HG02610 (cell line): ENCODE results near the gene CWC27.

Experiments used
- ATAC-seq: cut with Tn5 transposase; IDR thresholded peaks from one replicate; pipeline ENCODE4 v1.9.1; 2021; ENCODE audit warnings: mild to moderate bottlenecking, moderate library complexity; ENCODE audit not compliant: unreplicated experiment

The CWC27 gene

DNA sequence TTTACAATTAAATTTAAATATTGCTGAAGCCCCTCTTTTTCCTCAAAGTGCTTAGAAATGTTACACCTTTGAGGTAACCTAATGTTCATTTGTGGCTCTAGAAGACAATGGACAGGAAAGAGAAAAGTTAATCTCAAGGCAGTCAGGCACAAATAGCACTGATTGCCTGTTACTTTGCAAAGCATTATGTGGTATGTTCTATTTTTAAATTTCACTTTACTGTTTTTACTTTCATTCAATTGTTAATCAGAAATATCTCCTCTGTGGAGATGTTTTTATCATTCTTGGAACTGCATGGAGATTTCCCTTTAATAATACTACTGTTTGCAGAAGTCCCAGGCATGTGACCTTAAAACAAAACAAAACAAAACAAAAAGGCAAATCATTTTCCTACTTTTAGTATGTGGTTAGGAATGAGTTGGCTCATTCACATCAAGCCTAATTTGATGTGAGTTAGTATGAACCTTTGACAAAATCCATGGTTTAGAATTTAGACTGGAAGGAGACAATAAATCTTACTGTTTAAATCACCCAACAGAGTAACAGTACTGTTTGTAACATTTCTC lies 67.5 kb downstream of the CWC27 start:
- no peak for ATAC-seq

DNA sequence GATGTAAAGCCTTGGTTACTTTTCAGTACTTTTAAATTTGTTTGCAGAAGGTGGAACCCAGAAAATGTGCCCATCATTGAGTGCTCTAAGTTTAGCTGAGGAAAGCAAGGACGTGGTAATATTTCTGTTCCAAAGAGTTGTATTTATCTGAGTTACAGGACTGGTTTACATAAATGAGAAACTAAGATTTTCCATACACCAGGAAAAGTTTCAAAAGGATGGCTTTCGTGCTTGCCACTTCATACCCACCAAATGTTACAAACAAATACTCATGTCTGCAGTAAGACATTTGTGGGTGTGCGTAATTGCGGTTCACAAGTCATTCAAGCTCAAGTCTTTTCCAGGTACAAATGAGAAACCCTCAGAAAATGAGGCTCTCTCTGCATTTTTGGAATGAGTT lies 68.1 kb downstream of the CWC27 start:
- ATAC-seq = no peak

DNA sequence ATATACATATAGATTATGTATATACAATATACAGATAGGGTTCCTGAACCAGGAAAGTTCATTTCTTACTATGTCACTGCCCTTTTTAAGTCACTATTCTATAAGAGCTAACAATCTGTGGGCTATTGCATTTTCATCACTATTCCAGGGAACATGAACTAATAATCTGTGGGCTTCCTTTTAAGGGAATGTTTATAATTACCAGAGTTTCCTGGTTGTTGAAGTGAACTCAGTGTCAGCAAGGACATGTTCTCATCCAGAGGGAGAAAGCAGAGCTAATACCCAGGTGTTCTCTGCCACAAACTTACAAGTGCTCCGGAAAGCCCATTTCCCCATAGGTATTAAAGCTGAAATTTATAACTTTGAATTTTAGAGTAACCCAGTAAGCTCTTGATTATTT lies 69.6 kb downstream of the CWC27 start:
- no peak for ATAC-seq

DNA sequence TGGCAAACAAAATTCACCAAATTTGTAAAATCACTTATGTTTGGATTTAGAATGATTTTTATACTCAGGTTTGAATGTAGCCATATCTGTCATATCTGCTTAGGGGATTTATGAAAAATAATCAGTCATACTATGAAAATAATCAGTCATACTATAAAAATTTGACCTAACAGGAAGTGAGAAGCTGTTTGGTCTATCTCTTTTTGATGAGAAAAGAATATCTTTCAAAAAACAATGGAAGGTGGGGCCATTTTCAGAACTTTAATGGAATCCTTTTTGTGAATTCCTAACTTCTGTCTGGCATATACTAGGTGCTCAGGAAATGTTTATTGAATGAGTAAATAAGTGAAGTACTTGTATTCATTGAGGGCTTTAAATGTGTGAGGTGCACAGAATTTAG lies 70.1 kb downstream of the CWC27 start:
- no peak for ATAC-seq

DNA sequence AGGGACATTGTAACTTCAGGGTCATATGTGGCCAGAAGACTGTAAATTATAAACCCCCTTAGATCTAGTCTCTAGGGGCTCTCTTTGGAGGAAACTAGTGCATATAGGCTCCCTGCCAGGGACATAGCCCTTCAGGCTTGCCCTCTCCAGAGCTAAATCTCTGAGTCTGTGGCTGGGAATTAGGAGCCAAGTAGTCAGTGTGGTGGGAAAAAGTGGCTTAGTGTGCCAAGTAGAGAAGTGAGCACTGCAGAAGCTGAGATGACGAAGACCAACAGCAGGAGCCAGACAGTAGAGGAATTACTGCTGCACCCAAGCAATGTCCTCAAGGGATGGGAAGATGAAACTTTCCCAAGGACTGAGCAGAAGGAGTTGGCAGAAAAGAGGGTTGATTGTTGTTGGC lies 71.2 kb downstream of the CWC27 start:
- no peak for ATAC-seq

DNA sequence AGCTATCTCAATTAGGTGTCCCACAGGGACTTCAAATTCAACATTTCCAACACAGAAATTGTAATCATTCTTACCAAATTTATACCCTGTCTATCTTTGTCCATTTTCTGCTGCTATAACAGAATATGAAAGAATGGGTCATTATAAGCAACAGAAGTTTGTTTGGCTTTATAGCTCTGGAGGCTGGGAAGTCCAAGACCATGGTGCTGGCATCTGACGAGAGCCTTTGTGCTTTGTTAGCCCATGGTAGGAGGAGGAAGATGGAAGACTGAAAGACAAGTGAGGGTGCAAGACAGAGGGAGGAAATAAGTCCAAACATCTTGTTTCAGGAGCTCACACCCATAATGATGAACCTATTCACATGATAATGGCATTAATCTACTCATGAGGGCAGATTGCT lies 72.2 kb downstream of the CWC27 start:
- ATAC-seq = no peak

DNA sequence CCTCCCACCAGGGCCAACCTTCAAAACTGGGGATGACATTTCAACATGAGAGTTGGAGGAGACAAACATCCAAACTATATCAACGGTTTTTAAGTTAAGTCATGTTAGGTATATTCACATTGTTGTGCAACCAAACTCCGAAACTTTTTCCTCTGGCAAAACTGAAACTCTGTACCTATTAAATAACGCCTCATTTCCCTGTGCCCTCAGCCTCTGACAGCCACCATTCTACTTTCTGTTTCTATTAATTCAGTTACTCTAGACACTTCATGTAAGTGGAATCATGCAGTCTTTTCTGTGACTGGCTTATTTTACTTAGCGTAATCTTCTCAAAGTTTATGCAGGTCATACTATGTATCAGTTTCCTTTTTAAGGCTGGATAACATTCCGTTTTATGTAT lies 85.0 kb downstream of the CWC27 start:
- no peak for ATAC-seq

DNA sequence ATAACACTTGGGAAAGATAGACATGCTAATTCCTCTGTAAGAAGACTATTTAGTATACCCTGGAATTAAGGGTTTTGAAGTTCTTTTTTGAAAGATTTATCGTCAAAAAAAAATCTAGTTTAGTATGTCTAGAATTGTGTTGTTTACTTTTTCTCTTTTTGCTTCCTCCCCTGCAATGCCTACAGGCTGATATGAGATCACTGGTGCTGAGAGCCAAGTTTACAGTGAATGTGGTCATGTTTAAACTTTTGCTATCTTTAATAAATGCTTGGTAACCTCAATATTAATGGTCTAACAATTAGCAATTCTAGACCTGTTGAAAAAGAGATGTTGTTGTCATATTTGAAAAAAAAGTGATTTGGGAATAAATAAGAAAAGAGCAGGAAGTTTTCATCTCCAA lies 86.1 kb downstream of the CWC27 start:
- ATAC-seq = no peak

DNA sequence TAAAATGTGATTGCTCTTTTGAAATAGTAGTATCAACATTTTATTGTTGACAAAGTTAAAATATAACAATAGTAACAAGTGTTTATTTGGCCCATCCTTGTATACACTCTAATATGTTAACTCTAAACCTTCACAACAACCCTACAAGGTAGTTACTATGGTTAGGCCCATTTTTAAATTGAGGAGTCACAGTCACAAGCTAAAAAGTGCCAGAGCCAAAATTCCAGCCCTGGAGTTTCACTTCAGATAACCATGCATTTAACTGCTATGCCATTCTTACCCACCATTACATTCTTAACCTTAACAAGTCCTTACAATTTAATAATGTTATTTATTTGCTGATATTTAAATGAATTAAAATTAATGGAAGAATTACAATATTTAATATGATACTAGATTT lies 91.2 kb downstream of the CWC27 start:
- ATAC-seq = no peak

DNA sequence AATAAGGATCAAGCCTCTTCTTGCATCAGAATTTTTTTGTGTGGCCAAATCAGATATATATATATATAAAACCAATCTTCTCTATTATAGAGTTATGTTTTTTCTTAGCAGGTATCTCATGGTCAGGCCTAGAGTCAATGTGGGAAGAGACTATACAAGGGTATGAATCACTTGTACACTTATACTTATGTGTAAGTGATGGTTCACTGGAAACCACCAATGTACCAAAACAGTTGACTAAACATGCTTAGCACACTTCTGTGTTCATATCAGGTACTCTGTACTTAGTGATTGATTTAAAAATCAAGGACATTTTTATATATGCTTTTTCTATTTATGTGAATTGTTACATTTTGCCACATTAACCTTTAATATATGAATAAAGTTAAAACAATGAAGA lies 92.6 kb downstream of the CWC27 start:
- no peak for ATAC-seq

DNA sequence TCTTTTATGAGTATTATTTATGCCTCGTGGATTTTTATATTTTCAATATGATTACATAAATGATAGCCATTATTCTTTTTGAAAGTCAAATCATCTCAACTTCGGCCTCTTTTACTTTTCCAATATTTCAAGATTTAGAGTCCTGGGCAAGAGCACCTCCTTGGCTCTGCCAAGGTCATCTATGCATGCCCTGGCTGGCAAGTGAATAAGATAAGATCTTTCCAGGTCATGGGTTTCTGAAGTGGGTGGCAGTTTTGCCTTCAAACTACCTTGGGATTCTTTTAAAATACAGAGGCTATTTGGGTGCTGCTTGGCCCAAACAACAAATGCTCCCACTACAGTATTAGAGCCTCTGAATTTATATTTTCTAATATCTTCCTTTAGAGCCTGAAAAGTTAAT lies 95.4 kb downstream of the CWC27 start:
- ATAC-seq = no peak

DNA sequence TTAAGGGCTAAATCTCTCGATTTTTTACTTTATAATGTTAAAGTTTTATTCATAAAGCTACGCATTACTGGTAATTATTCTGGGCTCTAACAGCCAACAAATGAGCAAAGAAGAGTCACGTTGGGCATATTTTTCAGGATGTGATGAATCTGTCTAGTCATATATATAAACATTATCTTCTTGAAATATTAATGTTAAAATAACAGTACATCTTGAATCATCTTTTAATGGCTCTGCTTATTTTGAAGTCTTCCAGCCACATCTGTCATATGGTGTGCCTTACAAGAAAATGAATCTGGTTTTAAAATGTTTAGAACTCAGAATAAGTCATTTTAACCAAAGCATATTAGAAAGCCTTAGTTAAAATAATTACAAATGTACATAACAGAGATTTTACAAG lies 96.9 kb downstream of the CWC27 start:
- ATAC-seq = no peak

DNA sequence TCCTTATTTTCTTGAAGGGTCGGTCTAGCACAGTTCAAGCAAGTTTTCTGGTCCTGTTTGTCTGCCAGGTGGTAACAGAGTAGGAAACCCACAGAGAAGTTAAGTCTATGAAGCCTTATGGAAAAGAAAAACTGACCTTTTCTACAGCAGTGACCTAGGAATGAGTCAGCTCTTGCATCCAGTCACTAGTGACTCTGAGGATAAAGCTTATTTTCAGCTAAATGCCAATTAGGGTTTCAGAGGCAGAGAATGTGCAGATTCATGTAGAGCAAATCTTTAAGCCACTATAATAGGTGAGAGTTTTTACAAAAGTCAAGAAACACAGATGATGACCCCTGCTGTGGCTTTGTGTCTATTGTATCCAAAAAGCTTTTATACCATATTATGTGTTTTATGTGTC lies 100.7 kb downstream of the CWC27 start:
- no peak for ATAC-seq

DNA sequence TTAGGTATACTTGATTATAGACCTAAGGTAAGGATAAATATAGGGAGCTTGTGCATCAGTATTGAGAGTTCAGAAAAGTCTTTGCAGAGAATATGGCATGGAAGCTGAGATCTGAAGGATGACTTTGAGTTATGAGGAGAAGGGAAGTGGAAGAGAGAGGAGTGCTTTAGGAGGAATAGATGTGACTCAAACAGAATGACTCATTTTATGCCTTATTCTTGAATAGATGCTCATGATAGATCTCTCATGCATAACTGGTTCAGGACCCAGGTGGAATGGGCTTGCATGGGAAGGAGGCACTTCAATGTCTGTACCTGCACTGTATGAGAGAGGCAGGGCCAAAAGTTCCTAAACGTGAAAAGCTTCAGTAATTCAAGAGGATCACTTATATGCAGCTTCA lies 103.3 kb downstream of the CWC27 start:
- no peak for ATAC-seq

DNA sequence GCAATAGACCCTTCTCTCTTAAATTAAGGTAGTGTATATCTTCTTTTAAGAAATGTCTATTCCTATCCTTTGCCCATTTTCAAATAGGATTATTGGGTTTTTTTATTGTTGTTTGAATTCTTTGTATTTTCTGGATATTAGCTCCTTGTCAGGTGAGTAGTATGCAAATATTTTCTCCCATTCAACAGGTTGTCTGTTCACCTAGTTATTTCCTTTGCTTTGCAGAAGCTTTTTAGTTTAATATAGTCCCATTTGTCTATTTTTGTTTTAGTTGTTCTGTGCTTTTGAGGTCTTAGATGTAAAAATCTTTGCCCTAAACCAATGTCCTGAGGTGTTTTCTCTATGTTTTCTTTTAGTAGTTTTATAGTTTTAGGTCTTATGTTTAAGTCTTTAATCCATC lies 104.7 kb downstream of the CWC27 start:
- no peak for ATAC-seq

DNA sequence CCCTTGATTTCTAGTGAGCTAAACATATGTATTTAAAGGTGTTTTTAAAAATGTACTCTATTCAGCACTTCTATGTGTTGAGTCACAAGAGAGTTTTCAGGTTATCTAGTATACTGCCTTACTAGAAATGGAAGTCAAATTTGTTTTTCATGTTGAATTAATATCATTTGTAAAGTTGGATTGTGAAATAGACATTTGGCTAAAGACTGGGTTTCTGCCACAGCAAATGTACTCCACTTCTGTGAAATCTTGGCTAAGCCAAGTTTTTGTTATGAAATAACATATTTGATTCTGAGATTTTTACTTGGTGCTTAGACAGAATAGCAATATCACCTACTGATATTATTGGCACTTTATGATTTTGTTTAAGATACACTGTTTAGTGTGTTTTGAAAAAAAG lies 106.0 kb downstream of the CWC27 start:
- ATAC-seq = no peak

DNA sequence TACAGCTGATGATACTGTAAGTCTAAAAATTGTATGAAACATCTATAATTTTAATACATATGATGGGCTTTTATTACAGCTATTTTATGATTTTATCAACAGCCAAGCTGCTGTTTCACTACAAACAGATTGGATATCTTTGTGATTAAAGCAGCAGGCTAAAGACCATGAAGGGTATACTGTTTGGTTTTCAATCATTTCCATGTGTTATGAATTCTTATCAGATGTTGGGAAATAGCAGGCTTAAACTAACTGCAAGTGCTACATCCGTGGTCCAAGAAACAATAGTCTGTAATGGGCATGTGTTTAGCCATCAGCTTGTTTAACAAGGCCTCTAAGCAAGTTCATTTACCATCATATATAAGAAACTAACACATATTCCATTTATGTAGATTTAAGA lies 107.5 kb downstream of the CWC27 start:
- ATAC-seq = no peak

DNA sequence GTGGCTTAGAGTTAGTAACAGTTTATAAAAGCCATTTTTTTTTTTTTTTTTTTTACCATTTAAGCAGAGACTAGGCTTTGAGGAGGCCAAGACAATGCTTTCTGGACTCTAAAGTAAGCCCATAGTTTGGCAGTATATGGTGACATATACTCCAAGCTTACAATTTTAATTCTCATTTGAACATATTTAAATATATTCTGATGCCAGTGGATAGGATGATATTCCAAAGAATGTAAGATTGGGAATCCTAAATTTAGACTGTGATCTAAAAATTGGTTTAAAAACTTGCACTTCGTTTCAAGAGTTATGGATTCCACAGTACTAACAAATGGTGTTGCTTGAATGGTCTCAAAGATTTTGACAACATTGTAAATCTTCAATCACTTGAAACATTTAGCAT lies 112.1 kb downstream of the CWC27 start:
- ATAC-seq = no peak

DNA sequence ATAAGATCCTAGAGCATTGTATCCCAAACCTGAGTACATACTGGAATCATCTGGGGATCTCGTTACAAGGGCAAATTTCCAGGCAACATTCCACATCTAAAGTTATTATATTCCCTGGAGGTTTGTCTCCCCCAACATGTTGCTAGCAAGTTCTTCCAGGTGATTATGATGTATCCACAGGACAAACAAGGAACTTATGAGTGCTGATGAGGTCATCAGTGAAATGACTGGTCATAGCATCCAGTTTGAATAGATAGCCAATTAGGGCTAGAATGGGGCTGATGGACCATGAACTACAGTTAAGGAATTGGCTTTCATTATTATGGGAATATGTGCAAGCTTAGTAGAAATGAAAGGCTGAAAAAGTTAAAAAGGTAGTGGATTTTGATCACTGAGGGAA lies 115.2 kb downstream of the CWC27 start:
- ATAC-seq = no peak

DNA sequence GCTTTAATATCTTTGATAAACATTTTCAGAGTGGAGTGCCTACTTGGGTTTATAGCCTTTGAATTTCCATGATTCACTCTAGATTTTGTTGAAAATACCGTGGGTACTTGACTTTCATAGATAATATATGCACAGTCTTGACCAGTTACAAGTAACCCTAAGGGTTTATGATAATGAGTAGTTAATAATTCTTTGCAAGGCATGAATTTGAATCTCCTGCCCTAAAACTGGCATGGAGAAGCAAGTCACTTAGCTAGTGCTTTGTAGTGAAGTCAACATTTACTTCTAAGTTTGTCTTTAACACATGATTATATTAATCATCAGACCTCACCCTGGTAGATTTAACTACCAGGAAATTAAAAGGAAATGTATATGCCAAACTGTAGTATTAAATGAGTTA lies 115.8 kb downstream of the CWC27 start:
- ATAC-seq = no peak

DNA sequence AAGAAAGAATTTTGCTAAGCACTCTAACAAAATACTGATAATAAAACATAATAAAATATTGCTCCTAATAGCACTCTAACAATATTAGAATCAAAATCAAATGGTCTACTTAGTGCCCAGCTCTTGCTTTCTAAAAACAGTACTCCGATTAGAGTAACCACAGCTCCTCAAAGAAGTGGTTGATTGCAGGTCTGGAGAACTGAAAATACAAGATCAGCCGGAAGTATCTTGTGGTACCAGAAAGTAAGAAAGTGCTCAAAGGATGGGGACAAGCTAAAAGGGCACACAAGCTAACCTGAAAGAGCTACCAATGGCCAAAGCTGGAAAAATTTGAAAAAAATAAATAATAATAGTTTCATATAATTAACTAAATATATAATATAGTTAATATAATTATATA lies 119.2 kb downstream of the CWC27 start:
- no peak for ATAC-seq

DNA sequence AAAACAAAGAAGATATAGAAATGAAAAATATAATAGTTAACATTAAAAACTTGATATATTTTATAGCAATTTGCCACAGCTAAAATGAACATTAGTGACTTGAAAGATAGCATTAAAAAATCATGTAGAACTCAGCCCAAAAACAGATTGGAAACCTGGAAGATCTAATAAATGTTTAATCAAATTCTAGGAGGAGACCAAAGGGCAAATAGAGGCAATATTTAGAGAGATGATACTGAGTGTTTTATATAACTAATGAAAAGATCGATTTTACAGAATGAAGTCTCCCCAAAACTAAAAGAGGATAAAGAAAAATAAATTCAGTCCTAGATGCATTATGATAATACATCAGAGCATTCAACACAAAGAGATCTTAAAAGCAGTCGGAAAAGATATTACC lies 127.0 kb downstream of the CWC27 start:
- ATAC-seq = no peak

DNA sequence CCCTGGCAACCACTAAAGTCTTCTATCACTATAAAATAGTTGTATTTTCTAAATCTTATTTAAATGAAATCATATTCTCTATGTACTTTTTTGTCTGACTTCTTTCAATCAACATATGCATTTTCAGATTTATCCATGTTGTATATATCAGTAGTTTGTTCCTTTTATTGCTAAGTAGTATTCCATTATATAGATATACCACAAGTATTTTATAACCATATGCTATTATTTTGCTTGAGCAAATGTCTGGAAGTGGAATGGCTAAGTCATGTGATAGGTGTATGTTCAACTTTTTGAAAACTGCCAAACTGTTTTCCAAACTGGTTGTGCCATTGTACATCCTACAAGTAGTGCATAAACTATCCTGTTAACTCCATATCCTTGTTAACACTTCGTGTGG lies 131.1 kb downstream of the CWC27 start:
- ATAC-seq = no peak

DNA sequence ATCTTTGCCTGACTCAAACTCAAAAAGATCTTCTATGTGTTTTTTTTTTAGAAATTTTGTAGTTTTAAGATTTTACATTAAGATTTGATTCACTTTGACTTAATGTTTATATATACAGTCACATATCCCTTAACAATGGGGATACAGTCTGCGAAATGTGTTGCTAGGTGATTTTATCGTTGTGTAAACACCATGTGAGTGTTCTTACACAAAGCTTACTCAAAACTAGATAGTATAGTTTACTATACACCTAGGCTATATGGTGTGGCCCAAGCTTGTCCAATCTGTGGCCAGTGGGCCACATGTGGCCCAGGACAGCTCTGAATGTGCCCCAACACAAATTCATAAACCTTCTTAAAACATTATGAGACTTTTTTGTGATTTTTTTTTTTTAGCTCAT lies 131.9 kb downstream of the CWC27 start:
- no peak for ATAC-seq
